ENCODE data around the gene SENP1. TPM values are rescaled to one million over a fixed set of nuclear protein-coding genes. Genes with fewer than 3 reads are reported as not detected.

The SENP1 gene
- total RNA-seq, 1 donor from 2014 or later: 32.0 TPM

- no peak overlapping the region for H3K27ac Mint-ChIP-seq
- peaks cover 25% of the 10 kb centered on the region for H3K4me1 Mint-ChIP-seq (ENCODE audit: unreplicated experiment)
- peaks cover 51% of the 10 kb centered on the region for H3K27me3 Mint-ChIP-seq
- H3K4me3 Mint-ChIP-seq: no peak overlapping the region
- H3K36me3 Mint-ChIP-seq: peaks cover 5% of the 10 kb centered on the region
- no peaks in the 10 kb centered on the region for H3K9me3 Mint-ChIP-seq
- no peak for TF ChIP-seq CTCF (conservative IDR thresholded peaks at IDR 0.05)
- DNase-seq (ENCODE audit: extremely low spot score, unreplicated experiment): no peak
These were observed 106.1 kb downstream of the SENP1 start for GRCh38 chr12:47999816-48000215.

DNA sequence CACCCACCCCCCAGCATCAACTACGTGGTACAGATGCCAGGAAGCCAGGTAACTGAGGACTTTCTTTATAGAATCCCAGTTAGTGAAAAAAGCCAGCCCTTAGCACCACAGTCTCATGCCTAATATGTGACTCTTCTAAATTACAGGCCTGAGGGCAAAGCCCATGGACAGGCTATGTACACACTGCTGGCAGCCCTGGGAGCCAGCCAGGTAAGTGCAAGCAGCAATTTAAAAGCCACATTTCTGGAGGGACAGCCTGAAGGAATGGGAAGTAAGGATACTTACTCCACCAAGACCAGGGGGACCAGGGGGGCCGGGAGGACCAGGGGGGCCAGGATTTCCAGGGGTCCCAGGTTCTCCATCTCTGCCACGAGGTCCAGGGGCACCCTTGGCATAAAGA is 108.6 kb downstream of the SENP1 start:
- Mint-ChIP-seq H3K4me3 (no peak overlapping the region), H3K27ac (no peak overlapping the region), H3K4me1 (ENCODE audit: unreplicated experiment) (peaks cover 13% of the 10 kb centered on the region), H3K36me3 (peaks cover 9% of the 10 kb centered on the region), H3K27me3 (peaks cover 32% of the 10 kb centered on the region), H3K9me3 (no peaks in the 10 kb centered on the region)
- no peak for TF ChIP-seq CTCF (conservative IDR thresholded peaks at IDR 0.05)
- DNase-seq (ENCODE audit: extremely low spot score, unreplicated experiment): no peak

- Mint-ChIP-seq H3K4me3 (no peak overlapping the region), H3K27ac (no peak overlapping the region), H3K36me3 (peaks cover 9% of the 10 kb centered on the region), H3K27me3 (peaks cover 20% of the 10 kb centered on the region), H3K9me3 (no peaks in the 10 kb centered on the region), H3K4me1 (ENCODE audit: unreplicated experiment) (peaks cover 7% of the 10 kb centered on the region)
- no peak for DNase-seq (ENCODE audit: extremely low spot score, unreplicated experiment)
- no peak for TF ChIP-seq CTCF (conservative IDR thresholded peaks at IDR 0.05)
These were observed 109.9 kb downstream of the SENP1 start for GRCh38 chr12:47995981-47996401.

- peaks cover 9% of the 10 kb centered on the region for H3K36me3 Mint-ChIP-seq
- DNase-seq (ENCODE audit: extremely low spot score, unreplicated experiment): no peak
- no peak for TF ChIP-seq CTCF (conservative IDR thresholded peaks at IDR 0.05)
- H3K27ac Mint-ChIP-seq: no peak overlapping the region
- peaks cover 11% of the 10 kb centered on the region for H3K4me1 Mint-ChIP-seq (ENCODE audit: unreplicated experiment)
- no peaks in the 10 kb centered on the region for H3K9me3 Mint-ChIP-seq
- H3K27me3 Mint-ChIP-seq: peaks cover 5% of the 10 kb centered on the region
- no peak overlapping the region for H3K4me3 Mint-ChIP-seq
These were observed 112.4 kb downstream of the SENP1 start for GRCh38 chr12:47993491-47993890.

Small RNA genes within 50 kb of the gene (microRNA-seq; reads per million reads assigned to microRNA genes)
- gene MIR6505: 2.5 reads per million

Other genes starting within 250 kb of the SENP1 start
- 0.77 and 1.5 TPM in 2 replicates for gene VDR, start 201.1 kb downstream of the SENP1 start, total RNA-seq (ENCODE audit: low replicate concordance)
- 76.7 and 77.1 TPM in 2 replicates for gene TMEM106C, start 142.5 kb downstream of the SENP1 start, total RNA-seq (ENCODE audit: low replicate concordance)
- gene COL2A1, start 101.6 kb downstream of the SENP1 start, total RNA-seq (ENCODE audit: low replicate concordance): 195 and 227 TPM in 2 replicates
- gene PFKM, start 13.3 kb upstream of the SENP1 start, total RNA-seq (ENCODE audit: low replicate concordance): 99.0 and 119 TPM in 2 replicates
- 27.0 and 29.5 TPM in 2 replicates for gene ASB8, start 51.4 kb upstream of the SENP1 start, total RNA-seq (ENCODE audit: low replicate concordance)
- 0.98 and 2.4 TPM in 2 replicates for gene CCDC184, start 77.6 kb upstream of the SENP1 start, total RNA-seq (ENCODE audit: low replicate concordance)
- not detected in 2 replicates for gene OR10AD1, start 97.2 kb upstream of the SENP1 start, total RNA-seq (ENCODE audit: low replicate concordance)
- 9.5 and 19.4 TPM in 2 replicates for gene ZNF641, start 244.8 kb upstream of the SENP1 start, total RNA-seq (ENCODE audit: low replicate concordance)

Data from type B pancreatic cell (in vitro differentiated cells).